Central memory CD8-positive, alpha-beta T cell (primary cell): ENCODE results near the gene CDH23.

ENCODE experiments used
- ATAC-seq: fragments of 150-1000 bp; cut with Tn5 transposase; replicated peaks from 2 replicates; pipeline ENCODE4 v1.10.0; 2022; ENCODE audit warnings: mild to moderate bottlenecking, moderate FRiP score, moderate number of reproducible peaks; ENCODE audit not compliant: poor library complexity, severe bottlenecking; ENCODE audit errors: extremely low read depth
- DNase-seq, 2 donors: peaks; one replicate each; pipeline ENCODE4 v3.0.0; 2021; ENCODE audit warnings: low spot score in 2 of 2
- H3K27ac Mint-ChIP-seq: one replicate; pipeline ENCODE4 v1.8.0; 2022; ENCODE audit warnings: low read depth, mild to moderate bottlenecking, moderate library complexity, mixed read lengths
- H3K27me3 Mint-ChIP-seq: one replicate; pipeline ENCODE4 v1.8.0; 2022; ENCODE audit warnings: mixed read lengths
- H3K36me3 Mint-ChIP-seq: one replicate; pipeline ENCODE4 v1.8.0; 2022; ENCODE audit warnings: mild to moderate bottlenecking, moderate library complexity, mixed read lengths; ENCODE audit not compliant: insufficient read depth
- H3K4me1 Mint-ChIP-seq: one replicate; pipeline ENCODE4 v1.8.0; 2022; ENCODE audit warnings: mixed read lengths
- H3K4me3 Mint-ChIP-seq: one replicate; pipeline ENCODE4 v1.8.0; 2022; ENCODE audit warnings: mild to moderate bottlenecking, moderate library complexity, mixed read lengths
- H3K9me3 Mint-ChIP-seq: one replicate; pipeline ENCODE4 v1.8.0; 2022; ENCODE audit warnings: mixed read lengths

CDH23 gene

DNA sequence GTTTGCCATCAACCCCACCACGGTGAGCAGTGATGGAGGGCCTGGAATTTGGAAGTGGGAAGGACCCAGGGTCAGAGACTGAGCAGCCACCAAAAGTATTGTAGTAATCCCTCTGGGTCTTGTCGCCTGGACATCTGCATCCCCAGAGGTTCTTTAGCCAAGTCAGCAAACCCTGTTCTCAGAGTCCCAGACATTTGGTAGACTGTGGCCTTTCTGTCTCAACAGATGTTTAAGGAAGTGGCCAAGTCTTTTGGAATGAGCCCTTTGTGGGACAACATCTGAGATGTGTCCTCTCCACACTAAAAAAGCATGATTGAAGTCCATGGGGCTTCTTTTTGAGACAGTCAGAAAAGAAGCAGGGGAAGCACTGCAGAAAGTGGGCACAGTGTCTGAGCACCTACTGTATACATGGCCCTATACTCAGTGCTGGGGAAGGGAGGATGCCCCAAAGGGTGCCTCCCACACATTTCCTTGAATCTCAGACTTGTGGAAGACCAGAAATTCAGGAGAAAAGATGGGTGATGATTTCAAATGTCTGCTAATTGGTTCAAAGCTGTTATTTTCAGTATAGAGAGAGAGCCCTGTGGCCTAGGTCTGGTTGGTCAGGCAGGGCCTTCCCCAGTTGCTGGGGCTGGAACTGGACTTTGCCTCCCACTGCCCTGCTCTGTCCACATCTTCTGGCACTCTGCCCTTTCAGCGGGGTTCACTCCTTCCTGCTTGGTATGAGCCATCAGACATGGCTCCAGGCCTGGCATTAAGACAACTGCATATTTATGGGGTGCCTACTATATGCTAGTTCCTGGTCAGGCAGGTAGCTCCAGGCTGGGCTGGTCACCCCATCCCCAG, 403.1 kb downstream of the CDH23 start:
- Mint-ChIP-seq H3K27me3 (no peaks in the 10 kb centered on the region), H3K36me3 (no peaks in the 10 kb centered on the region), H3K4me3 (no peak overlapping the region), H3K9me3 (no peaks in the 10 kb centered on the region), H3K4me1 (peaks cover 14% of the 10 kb centered on the region), H3K27ac (no peak overlapping the region)
- DNase-seq (no peak), ATAC-seq (no peak)

- H3K4me3 Mint-ChIP-seq, result no peak overlapping the region
- H3K4me1 Mint-ChIP-seq, result peaks cover 14% of the 10 kb centered on the region
- H3K36me3 Mint-ChIP-seq, result no peaks in the 10 kb centered on the region
- H3K9me3 Mint-ChIP-seq, result no peaks in the 10 kb centered on the region
- no peak for DNase-seq
- no peak overlapping the region for H3K27ac Mint-ChIP-seq
- no peak for ATAC-seq
- H3K27me3 Mint-ChIP-seq, result no peaks in the 10 kb centered on the region
Observed at GRCh38 chr10:71801361-71801760, 404.6 kb downstream of the CDH23 start.

DNA sequence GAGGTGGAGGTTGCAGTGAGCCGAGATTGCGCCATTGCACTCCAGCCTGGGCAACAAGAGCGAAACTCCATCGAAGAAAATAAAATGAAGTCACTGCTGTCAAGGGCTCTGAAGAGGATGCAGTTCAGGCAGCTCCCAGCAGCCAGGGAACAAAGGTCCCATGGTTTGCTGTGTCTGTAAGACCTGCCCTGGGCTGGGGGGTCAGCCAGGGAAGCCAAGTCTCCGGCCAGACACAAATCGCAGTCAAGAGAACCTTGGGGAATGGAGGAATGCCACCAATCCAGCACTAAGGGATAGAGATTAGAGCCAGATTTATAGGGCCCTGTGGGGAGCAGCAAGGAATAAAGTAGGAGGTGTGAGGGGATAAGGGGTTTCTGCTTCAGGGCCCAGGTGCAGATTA, 405.5 kb downstream of the CDH23 start:
- ATAC-seq (no peak), DNase-seq (no peak)
- Mint-ChIP-seq H3K27ac (no peak overlapping the region), H3K36me3 (no peaks in the 10 kb centered on the region), H3K4me3 (no peak overlapping the region), H3K9me3 (no peaks in the 10 kb centered on the region), H3K27me3 (no peaks in the 10 kb centered on the region), H3K4me1 (peaks cover 5% of the 10 kb centered on the region)

DNA sequence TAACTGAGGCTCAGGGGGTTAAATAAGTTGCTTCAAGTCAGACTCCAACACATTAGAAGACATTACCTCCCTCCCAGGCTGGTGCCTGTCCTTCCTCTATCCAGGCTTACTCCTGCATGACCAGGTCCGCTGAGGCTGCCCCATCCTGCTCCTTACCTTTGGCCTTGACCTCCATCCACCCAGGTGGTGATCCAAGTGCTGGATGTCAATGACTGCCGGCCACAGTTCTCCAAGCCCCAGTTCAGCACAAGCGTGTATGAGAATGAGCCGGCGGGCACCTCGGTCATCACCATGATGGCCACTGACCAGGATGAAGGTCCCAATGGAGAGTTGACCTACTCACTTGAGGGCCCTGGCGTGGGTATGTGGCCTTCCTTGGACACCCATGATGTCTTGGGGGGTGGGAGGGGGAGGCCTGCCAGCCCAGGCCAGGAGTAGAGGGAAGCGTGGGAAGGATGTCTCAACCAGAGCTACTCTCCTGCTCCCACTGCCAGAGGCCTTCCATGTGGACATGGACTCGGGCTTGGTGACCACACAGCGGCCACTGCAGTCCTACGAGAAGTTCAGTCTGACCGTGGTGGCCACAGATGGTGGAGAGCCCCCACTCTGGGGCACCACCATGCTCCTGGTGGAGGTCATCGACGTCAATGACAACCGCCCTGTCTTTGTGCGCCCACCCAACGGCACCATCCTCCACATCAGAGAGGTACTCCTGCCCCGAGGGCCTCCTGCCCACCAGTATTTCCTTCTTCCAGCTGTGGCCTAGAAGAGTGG, 406.2 kb downstream of the CDH23 start:
- DNase-seq (no peak), ATAC-seq (no peak)
- Mint-ChIP-seq H3K36me3 (no peaks in the 10 kb centered on the region), H3K27ac (no peak overlapping the region), H3K27me3 (no peaks in the 10 kb centered on the region), H3K4me3 (no peak overlapping the region), H3K9me3 (no peaks in the 10 kb centered on the region), H3K4me1 (no peaks in the 10 kb centered on the region)

DNA sequence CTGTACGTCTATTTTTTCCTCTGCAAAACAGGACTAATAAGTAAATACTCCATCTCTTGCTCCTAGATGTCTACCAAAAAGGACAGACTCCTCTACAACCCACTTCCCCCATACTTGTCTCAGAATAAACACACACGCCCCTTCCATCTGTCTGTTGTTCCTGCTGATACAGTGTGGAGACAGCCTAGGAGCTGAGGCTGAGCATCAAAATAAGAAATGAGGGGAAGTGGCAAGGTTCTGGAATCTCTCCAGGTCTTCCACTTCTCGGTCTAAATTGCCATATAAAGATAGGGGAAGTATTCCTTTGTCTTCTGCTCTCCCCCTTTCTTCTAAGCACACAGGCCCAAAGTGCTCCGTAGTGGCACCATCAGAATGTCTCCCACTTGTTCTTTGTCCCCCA, 407.4 kb downstream of the CDH23 start:
- Mint-ChIP-seq H3K4me3 (no peak overlapping the region), H3K36me3 (no peaks in the 10 kb centered on the region), H3K9me3 (no peaks in the 10 kb centered on the region), H3K4me1 (no peaks in the 10 kb centered on the region), H3K27me3 (no peaks in the 10 kb centered on the region), H3K27ac (no peak overlapping the region)
- ATAC-seq (no peak), DNase-seq (no peak)

DNA sequence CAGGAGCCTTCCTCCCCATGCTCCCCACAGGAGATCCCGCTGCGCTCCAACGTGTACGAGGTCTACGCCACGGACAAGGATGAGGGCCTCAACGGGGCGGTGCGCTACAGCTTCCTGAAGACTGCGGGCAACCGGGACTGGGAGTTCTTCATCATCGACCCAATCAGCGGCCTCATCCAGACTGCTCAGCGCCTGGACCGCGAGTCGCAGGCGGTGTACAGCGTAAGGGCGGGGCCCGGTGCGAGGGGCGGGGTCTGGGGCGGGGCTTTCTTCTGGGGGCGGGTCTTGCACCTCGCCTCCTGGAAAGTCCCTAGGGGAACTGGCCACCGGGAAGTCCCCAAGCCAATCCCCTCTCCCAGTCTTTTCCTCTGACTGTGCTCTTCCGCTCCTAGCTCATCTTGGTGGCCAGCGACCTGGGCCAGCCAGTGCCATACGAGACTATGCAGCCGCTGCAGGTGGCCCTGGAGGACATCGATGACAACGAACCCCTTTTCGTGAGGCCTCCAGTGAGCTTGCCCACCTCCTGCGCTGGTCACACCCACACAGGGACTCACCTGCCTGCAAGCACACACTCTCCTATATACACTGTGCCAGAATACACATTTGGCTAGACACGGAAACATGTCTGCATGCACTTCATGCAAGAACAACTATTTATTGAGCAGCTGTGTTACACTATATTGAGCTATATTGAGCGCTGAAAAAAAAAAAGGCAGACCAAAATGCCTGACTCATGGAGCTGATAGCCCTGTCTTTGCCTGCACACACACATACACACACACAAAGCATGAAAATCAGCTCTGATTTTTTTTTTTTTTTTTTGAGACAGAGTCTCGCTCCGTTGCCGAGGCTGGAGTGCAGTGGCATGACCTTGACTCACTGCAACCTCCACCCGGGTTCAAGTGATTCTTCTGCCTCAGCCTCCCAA, 409.3 kb downstream of the CDH23 start:
- no peaks in the 10 kb centered on the region for H3K27me3 Mint-ChIP-seq
- no peak overlapping the region for H3K4me3 Mint-ChIP-seq
- DNase-seq (no peak), ATAC-seq (no peak)
- H3K36me3 Mint-ChIP-seq, result no peaks in the 10 kb centered on the region
- H3K27ac Mint-ChIP-seq, result no peak overlapping the region
- no peaks in the 10 kb centered on the region for H3K4me1 Mint-ChIP-seq
- H3K9me3 Mint-ChIP-seq, result no peaks in the 10 kb centered on the region

- ATAC-seq, result no peak
- Mint-ChIP-seq H3K9me3 (no peaks in the 10 kb centered on the region), H3K36me3 (no peaks in the 10 kb centered on the region), H3K4me1 (no peaks in the 10 kb centered on the region), H3K27me3 (no peaks in the 10 kb centered on the region), H3K27ac (no peak overlapping the region), H3K4me3 (no peak overlapping the region)
- DNase-seq, result no peak
Observed at GRCh38 chr10:71806704-71807556, 410.2 kb downstream of the CDH23 start.

- ATAC-seq (no peak), DNase-seq (no peak)
- H3K27ac Mint-ChIP-seq, result no peak overlapping the region
- H3K27me3 Mint-ChIP-seq, result no peaks in the 10 kb centered on the region
- no peaks in the 10 kb centered on the region for H3K4me1 Mint-ChIP-seq
- H3K9me3 Mint-ChIP-seq, result no peaks in the 10 kb centered on the region
- H3K36me3 Mint-ChIP-seq, result no peaks in the 10 kb centered on the region
- no peak overlapping the region for H3K4me3 Mint-ChIP-seq
Observed at GRCh38 chr10:71807557-71808510, 411.1 kb downstream of the CDH23 start.

- DNase-seq (no peak), ATAC-seq (no peak)
- Mint-ChIP-seq H3K4me3 (no peak overlapping the region), H3K27ac (no peak overlapping the region), H3K9me3 (no peaks in the 10 kb centered on the region), H3K36me3 (no peaks in the 10 kb centered on the region), H3K27me3 (no peaks in the 10 kb centered on the region), H3K4me1 (no peaks in the 10 kb centered on the region)
Observed at GRCh38 chr10:71809628-71810027, 412.9 kb downstream of the CDH23 start.

- no peak for ATAC-seq
Observed at GRCh38 chr10:71810048-71810750, 413.5 kb downstream of the CDH23 start.

DNA sequence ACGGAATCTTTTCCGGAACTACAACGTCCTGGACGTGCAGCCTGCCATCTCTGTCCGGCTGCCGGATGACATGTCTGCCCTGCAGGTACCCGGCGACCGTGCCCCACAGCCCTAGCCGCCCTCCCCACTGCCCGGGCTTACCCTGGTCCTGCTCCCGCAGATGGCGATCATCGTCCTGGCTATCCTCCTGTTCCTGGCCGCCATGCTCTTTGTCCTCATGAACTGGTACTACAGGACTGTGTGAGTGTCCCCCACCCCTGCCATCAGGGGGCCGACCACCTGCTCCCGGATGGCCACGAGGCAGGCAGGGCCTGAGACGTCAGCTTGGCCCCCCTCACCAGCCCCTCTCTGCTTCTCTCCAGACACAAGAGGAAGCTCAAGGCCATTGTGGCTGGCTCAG, 414.6 kb downstream of the CDH23 start:
- ATAC-seq (no peak), DNase-seq (no peak)
- Mint-ChIP-seq H3K27ac (no peak overlapping the region), H3K4me1 (no peaks in the 10 kb centered on the region), H3K9me3 (no peaks in the 10 kb centered on the region), H3K36me3 (peaks cover 2% of the 10 kb centered on the region), H3K27me3 (no peaks in the 10 kb centered on the region), H3K4me3 (no peak overlapping the region)

More at GRCh38 chr10:71810048-71810750, 413.5 kb downstream of the CDH23 start:
- no peaks in the 10 kb centered on the region for H3K9me3 Mint-ChIP-seq
- DNase-seq, result no peak
- no peaks in the 10 kb centered on the region for H3K4me1 Mint-ChIP-seq
- no peaks in the 10 kb centered on the region for H3K27me3 Mint-ChIP-seq
- no peak overlapping the region for H3K4me3 Mint-ChIP-seq
- H3K36me3 Mint-ChIP-seq, result no peaks in the 10 kb centered on the region
- H3K27ac Mint-ChIP-seq, result no peak overlapping the region
